Thyroid gland (tissue), 4 donors: ENCODE measurements around the gene TMIGD3.

ENCODE experiments used
- POLR2A ChIP-seq, 2 donors: fragments of 450-650 bp; IDR thresholded peaks; one replicate each; pipeline ENCODE4 v1.6.1; 2017; ENCODE audit warnings: antibody characterized with exemption in 2 of 2, mild to moderate bottlenecking in 2 of 2, moderate library complexity in 1 of 2
- TF ChIP-seq, protein P1 (sequence below), 6 experiments: fragments of 200-600 bp in 3 of 6; fragments of 450-650 bp in 3 of 6; sonication (generic) in 3 of 6; IDR thresholded peaks; one replicate each; pipeline ENCODE4 v1.5.1; 2016 to 2019; ENCODE audit warnings: antibody characterized with exemption in 6 of 6, mild to moderate bottlenecking in 2 of 6, inconsistent platforms in 1 of 6, moderate library complexity in 1 of 6

DNA sequence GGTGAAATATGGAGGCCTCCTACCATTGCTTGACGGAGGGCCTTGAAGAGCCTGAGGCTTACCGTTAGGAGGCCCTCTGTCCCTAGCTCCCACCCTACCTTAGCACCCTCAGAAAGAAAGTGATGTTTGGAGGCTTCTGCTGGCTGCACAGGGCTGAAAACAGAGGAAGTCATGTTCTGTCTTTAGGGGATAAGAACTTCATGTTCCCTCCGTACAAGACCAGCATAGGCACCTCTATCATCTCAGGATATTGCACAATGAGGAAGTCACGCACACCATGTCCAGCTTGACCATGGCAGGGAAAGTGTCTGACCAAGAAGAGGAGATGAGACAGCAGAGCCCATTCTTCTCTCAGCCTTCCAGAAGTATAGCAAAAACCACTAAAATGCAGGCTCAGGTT lies 13.8 kb downstream of the TMIGD3 start:
- TF ChIP-seq, protein P1, sequence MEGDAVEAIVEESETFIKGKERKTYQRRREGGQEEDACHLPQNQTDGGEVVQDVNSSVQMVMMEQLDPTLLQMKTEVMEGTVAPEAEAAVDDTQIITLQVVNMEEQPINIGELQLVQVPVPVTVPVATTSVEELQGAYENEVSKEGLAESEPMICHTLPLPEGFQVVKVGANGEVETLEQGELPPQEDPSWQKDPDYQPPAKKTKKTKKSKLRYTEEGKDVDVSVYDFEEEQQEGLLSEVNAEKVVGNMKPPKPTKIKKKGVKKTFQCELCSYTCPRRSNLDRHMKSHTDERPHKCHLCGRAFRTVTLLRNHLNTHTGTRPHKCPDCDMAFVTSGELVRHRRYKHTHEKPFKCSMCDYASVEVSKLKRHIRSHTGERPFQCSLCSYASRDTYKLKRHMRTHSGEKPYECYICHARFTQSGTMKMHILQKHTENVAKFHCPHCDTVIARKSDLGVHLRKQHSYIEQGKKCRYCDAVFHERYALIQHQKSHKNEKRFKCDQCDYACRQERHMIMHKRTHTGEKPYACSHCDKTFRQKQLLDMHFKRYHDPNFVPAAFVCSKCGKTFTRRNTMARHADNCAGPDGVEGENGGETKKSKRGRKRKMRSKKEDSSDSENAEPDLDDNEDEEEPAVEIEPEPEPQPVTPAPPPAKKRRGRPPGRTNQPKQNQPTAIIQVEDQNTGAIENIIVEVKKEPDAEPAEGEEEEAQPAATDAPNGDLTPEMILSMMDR (IDR thresholded peaks at IDR 0.05), result no peak
- TF ChIP-seq POLR2A (IDR thresholded peaks at IDR 0.05), result no peak
